HG03558 (cell line): ENCODE measurements around the gene TNFAIP2.
"Not testable (repeated sequence)": the region's sequence is repeated elsewhere in the genome, so short reads cannot be mapped to it uniquely, and the experiment has no call there.

ENCODE experiments used
- ATAC-seq: cut with Tn5 transposase; IDR thresholded peaks from one replicate; pipeline ENCODE4 v1.9.1; 2021; ENCODE audit warnings: moderate number of reproducible peaks; ENCODE audit not compliant: unreplicated experiment; ENCODE audit errors: extremely low read depth

TNFAIP2 gene

GRCh38 chr14:103104654-103105452 lies 18.4 kb upstream of the TNFAIP2 start:
- ATAC-seq: no peak

DNA sequence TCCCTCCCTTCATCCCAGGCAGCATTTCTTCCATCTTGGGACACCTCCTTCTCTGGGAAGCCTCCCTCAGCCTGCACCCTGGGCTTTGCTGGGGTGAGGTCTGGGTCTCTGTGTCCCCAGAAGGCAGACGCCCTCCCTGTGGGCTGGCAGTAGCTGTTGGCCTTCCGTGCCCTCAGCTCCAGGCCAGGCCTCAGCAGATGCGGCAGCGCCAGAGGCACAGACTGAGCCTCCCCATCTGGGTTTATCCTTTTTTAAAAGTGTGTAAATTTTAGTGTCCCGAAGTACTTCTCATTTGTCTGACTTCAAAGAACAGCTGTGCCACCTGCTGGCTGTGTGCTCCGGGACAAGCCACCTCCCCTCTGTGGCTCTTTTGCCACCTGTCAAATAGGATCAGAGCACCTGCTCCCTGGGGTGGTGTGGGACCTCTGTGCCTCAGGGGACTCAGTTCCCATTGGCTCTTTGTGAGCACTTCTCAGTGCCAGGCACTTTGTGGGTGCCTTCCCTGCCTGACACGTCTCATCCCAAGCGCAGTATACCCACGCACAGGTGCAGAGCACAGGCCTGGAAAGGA lies 17.6 kb upstream of the TNFAIP2 start:
- no peak for ATAC-seq

GRCh38 chr14:103107455-103107854 lies 15.8 kb upstream of the TNFAIP2 start:
- ATAC-seq: no peak

- no peak for ATAC-seq
Observed at GRCh38 chr14:103107941-103108748, 15.1 kb upstream of the TNFAIP2 start.

DNA sequence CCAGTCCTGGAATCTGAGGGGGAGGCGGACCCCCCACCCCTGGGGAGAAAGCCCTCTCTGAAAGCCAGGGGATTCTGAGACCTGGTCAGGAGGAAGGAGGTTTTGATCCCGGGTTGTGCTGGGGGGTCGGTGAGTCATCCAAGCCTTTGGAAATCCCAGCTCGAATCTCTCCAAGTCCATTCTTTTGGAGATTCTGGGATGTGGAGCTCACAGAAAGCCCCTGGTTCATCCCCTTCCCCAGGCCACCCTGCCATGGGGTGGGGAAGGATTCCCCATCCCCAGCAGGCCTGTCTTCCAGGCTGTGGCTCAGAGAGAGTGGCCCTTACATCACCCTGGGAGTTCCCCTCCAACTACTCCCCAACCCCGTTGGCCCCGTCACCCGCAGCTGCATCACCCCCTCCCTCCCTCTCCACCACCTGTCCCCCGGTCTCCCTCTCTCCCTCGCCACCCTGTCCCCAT lies 14.5 kb upstream of the TNFAIP2 start:
- no peak for ATAC-seq

DNA sequence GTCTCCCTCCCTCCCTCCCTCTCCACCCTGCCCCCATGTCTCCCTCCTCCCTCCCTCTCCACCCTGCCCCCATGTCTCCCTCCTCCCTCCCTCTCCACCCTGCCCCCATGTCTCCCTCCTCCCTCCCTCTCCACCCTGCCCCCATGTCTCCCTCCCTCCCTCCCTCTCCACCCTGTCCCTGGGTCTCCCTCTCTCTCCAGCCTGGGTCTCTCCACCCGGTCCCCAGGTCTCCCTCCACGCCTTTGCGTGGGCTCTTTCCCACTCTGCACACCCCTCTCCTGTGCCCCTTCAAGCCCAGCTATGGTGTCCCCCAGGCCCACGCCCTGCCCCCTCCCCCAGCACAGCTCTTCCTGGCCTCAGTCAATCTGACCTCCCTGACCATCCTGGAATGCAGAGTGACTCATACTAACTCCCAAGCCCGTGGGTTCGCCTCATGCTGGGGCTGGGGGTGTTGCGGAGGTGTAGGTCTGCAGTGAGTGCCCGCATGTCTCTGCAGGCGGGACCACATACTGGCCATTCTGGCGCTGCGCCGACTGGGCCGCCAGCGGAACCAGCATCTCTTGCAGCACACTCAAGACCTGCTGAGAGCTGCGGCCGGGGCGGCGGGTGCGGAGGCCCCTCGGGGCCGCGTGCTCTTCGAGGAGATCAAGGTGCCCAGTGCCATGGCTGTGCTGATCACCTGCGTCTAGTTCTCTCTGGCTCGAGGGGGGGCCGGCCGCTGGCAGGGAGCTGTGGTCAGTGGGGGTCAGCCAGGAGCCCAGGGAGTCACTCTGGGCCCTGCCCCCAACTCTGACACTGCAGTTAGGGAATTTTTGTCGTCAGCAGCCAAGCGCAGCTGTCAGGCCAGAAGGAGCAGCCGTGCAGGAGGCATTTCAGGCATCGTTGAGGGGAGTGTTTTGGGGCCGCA lies 13.5 kb upstream of the TNFAIP2 start:
- no peak for ATAC-seq

GRCh38 chr14:103110681-103111231 lies 12.5 kb upstream of the TNFAIP2 start:
- ATAC-seq: no peak

DNA sequence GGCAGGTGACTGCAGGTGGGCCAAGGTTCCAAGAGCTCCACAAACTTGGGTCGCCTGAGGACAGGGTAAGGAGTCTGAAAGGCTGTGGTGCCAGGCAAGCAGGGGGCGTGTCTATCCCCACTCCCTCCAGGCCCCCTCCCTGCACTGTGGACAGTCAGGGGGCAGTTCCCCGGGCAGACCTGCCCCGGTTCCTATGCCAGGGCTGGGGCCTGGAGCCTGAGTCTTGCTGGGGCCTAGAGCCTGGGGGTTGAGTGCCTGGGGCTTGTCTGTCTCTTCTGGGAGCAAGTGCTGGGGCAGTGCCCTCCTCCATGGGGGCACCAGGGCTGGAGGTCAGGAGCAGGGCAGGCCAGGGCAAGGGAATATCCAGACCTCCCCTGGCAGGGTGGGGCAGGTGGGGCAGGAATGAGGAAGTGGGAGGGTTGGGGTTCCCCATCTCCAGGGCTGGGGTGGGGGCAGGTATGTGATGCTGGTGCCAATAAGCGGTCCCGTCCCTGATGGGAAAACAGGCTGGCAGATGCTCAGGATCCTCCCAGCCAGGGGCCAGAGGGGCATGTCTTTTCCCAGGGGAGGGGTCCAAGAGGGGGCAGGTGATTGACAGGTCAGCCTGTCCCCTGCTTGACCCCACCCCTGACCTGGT lies 11.9 kb upstream of the TNFAIP2 start:
- ATAC-seq: no peak

DNA sequence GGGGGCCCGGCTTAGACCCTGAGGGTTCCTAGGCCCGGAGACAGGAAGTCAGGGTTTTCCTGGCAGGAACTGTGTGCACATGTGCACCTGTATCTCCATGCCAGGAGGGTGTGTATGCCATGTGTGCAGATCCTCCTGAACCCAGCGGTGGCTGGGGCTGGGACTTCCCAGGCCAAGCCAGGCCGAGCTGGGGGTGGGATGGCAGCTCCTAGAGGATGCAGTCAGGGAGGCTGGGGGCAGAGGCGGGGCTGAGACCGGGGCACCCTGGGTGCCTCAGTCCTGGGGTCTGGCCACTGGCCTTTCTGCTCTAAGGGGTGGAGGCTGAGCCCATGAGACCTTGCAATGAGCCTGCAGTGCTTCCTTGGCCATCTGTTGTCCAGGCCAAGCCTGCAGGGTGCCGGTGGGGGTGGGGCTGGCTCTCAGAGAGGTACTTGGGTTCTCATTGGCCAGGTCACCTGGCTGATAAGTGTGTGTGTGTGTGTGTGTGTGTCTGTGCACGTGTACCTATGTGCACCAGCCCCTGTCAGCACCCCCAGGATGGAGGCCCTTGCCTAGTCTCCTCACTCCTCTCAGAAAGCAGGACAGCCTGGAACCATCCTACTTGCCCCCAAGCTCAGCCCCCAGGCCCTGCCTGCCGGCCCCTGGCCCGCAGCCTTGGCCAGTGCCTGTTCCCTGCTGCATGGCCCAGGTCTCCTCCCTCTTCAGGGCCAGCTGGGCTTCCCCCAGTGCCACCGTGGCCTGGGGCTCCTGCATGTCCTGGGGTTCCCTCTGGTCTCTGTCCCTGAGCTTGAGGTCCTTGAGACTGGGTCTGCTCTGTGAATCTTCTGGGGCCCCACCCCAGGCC lies 10.6 kb upstream of the TNFAIP2 start:
- ATAC-seq: no peak

- ATAC-seq: no peak
Observed at GRCh38 chr14:103113303-103113702, 10.0 kb upstream of the TNFAIP2 start.

DNA sequence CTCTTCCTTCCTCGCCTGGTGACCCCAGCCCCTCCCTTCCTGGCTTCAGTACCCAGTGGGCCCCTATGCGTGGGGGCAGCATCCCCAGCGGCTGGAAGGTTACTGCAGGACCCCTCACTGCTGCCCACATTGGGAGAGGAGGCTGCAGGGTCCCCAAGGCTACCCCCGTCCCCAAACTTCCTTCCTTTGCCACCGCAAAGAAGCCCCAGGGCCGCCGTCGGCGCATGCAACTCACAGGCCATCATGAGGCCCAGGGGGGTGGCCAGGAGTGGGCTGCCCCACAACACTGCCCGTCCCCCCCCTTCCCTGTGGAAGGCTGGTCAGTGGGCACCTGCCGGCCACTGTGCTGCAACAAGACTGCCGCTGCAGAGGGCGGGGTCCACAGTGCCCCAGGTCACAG lies 9.5 kb upstream of the TNFAIP2 start:
- ATAC-seq: no peak

GRCh38 chr14:103115086-103115679 lies 8.1 kb upstream of the TNFAIP2 start:
- not testable (repeated sequence) for ATAC-seq

DNA sequence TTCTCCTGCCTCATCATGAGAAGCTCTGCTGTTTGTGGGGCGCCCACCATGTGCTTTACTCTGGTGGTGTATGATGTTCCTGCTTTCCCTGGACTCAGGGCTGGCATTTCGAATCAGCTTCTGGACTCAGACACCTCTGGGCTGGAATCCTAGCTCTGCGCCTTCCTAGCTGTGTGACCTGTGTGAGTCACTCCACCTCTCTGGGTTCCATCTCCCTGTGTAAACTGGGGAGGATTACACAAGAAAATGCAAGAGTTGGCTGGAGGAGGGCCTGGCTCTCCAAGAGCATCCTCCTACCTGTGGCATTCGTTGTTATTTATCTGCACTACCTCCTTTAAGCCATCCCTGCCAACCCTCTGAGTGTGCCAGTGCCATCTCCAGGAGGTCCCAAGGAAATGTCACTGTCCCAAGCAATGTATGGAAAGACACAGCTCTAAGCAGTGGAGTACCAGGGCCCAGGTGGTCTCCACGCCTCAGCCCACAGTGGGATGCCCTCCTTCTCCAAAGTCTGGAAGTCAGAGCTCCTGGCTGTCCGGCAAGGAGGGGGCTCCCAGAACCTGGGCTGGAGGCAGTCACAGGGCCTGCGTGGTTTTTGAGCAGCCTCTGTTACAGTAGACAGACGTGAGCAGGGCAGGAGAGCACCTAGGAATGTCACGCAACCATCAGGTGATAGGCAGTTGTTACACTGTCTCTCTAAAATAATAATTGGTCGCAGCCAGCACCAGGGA lies 7.3 kb upstream of the TNFAIP2 start:
- ATAC-seq: no peak

- ATAC-seq: no peak
Observed at GRCh38 chr14:103116636-103117035, 6.6 kb upstream of the TNFAIP2 start.

DNA sequence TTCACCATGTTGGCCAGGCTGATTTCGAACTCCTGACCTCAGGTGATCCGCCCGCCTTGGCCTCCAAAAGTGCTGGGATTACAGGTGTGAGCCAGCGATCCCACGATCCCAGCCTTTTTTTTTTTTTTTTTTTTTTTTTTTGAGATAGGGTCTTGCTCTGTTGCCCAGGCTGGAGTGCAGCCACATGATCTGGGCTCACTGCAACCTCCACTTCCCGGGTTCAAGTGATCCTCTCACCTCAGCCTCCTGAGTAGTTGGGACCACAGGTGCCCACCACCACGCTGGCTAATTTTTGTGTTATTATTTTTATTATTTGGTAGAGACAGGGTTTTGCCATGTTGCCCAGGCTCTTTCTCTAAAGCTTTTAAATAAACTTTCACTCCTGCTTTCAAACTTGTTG lies 5.8 kb upstream of the TNFAIP2 start:
- ATAC-seq: not testable (repeated sequence)

- no peak for ATAC-seq
Observed at GRCh38 chr14:103118018-103118662, 5.1 kb upstream of the TNFAIP2 start.
